ENCODE data around the gene CFAP47. TPM values are rescaled to one million over a fixed set of nuclear protein-coding genes. Genes with fewer than 3 reads are reported as not detected.

Gene CFAP47
- total RNA-seq, 1 donor from 2014 or later = 0.93 TPM

- Mint-ChIP-seq H3K27me3 (ENCODE audit: low read depth) (no peaks in the 10 kb centered on the region), H3K9me3 (peaks cover 6% of the 10 kb centered on the region), H3K27ac (ENCODE audit: unreplicated experiment) (no peak overlapping the region)
Measured at GRCh38 chrX:36241397-36241796, 321.9 kb downstream of the CFAP47 start.

GRCh38 chrX:36266155-36266554, 346.6 kb downstream of the CFAP47 start:
- TF ChIP-seq, protein P1, sequence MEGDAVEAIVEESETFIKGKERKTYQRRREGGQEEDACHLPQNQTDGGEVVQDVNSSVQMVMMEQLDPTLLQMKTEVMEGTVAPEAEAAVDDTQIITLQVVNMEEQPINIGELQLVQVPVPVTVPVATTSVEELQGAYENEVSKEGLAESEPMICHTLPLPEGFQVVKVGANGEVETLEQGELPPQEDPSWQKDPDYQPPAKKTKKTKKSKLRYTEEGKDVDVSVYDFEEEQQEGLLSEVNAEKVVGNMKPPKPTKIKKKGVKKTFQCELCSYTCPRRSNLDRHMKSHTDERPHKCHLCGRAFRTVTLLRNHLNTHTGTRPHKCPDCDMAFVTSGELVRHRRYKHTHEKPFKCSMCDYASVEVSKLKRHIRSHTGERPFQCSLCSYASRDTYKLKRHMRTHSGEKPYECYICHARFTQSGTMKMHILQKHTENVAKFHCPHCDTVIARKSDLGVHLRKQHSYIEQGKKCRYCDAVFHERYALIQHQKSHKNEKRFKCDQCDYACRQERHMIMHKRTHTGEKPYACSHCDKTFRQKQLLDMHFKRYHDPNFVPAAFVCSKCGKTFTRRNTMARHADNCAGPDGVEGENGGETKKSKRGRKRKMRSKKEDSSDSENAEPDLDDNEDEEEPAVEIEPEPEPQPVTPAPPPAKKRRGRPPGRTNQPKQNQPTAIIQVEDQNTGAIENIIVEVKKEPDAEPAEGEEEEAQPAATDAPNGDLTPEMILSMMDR (conservative IDR thresholded peaks at IDR 0.05) = no peak
- DNase-seq (ENCODE audit: low read depth, low spot score) = no peak
- Mint-ChIP-seq H3K4me3 (no peak overlapping the region), H3K36me3 (ENCODE audit: low read depth) (no peaks in the 10 kb centered on the region), H3K27ac (ENCODE audit: unreplicated experiment) (no peak overlapping the region), H3K4me1 (no peaks in the 10 kb centered on the region), H3K9me3 (peaks cover 11% of the 10 kb centered on the region), H3K27me3 (ENCODE audit: low read depth) (no peaks in the 10 kb centered on the region)

More at GRCh38 chrX:36241397-36241796, 321.9 kb downstream of the CFAP47 start:
- DNase-seq (ENCODE audit: low read depth, low spot score) = no peak
- Mint-ChIP-seq H3K4me1 (no peaks in the 10 kb centered on the region), H3K36me3 (ENCODE audit: low read depth) (peaks cover 2% of the 10 kb centered on the region), H3K4me3 (no peak overlapping the region)
- TF ChIP-seq, protein P1 (conservative IDR thresholded peaks at IDR 0.05) = no peak

GRCh38 chrX:36310136-36310535, 390.6 kb downstream of the CFAP47 start:
- no peaks in the 10 kb centered on the region for H3K4me1 Mint-ChIP-seq
- H3K36me3 Mint-ChIP-seq (ENCODE audit: low read depth) = no peaks in the 10 kb centered on the region
- no peak overlapping the region for H3K4me3 Mint-ChIP-seq
- TF ChIP-seq, protein P1 (conservative IDR thresholded peaks at IDR 0.05) = no peak
- no peaks in the 10 kb centered on the region for H3K27me3 Mint-ChIP-seq (ENCODE audit: low read depth)
- no peak for DNase-seq (ENCODE audit: low read depth, low spot score)
- H3K27ac Mint-ChIP-seq (ENCODE audit: unreplicated experiment) = no peak overlapping the region
- no peaks in the 10 kb centered on the region for H3K9me3 Mint-ChIP-seq

DNA sequence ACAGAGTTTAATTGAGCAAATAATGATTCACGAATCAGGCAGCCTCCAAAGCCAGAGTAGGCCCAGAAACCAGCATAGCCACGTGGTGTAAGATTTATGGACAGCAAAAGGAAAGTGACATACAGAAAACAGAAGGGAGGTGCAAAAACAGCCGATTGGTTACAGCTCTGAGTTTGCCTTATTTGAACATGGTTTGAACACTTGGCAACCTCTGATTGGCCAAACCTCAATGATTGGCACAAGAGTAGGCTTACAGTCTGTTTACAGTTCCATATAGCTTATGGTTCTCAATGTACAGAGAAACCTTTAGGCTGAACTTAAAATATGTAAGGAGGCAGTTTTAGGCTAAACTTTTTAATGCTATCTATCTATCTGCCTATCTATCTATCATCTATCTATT, 394.8 kb downstream of the CFAP47 start:
- Mint-ChIP-seq H3K27me3 (ENCODE audit: low read depth) (no peaks in the 10 kb centered on the region), H3K9me3 (no peaks in the 10 kb centered on the region), H3K4me1 (no peaks in the 10 kb centered on the region), H3K36me3 (ENCODE audit: low read depth) (no peaks in the 10 kb centered on the region), H3K4me3 (no peak overlapping the region), H3K27ac (ENCODE audit: unreplicated experiment) (no peak overlapping the region)
- no peak for DNase-seq (ENCODE audit: low read depth, low spot score)
- TF ChIP-seq, protein P1 (conservative IDR thresholded peaks at IDR 0.05) = no peak

GRCh38 chrX:36334572-36334971, 415.0 kb downstream of the CFAP47 start:
- no peaks in the 10 kb centered on the region for H3K4me1 Mint-ChIP-seq
- peaks cover 6% of the 10 kb centered on the region for H3K9me3 Mint-ChIP-seq
- no peak overlapping the region for H3K4me3 Mint-ChIP-seq
- H3K27me3 Mint-ChIP-seq (ENCODE audit: low read depth) = no peaks in the 10 kb centered on the region
- TF ChIP-seq, protein P1 (conservative IDR thresholded peaks at IDR 0.05) = no peak
- DNase-seq (ENCODE audit: low read depth, low spot score) = no peak
- H3K27ac Mint-ChIP-seq (ENCODE audit: unreplicated experiment) = no peak overlapping the region
- H3K36me3 Mint-ChIP-seq (ENCODE audit: low read depth) = no peaks in the 10 kb centered on the region

GRCh38 chrX:36336751-36337150, 417.2 kb downstream of the CFAP47 start:
- TF ChIP-seq, protein P1 (conservative IDR thresholded peaks at IDR 0.05) = no peak
- Mint-ChIP-seq H3K9me3 (peaks cover 6% of the 10 kb centered on the region), H3K4me3 (no peak overlapping the region), H3K27me3 (ENCODE audit: low read depth) (no peaks in the 10 kb centered on the region), H3K4me1 (no peaks in the 10 kb centered on the region), H3K27ac (ENCODE audit: unreplicated experiment) (no peak overlapping the region), H3K36me3 (ENCODE audit: low read depth) (no peaks in the 10 kb centered on the region)
- no peak for DNase-seq (ENCODE audit: low read depth, low spot score)
